Esophagus muscularis mucosa (tissue), 4 donors: ENCODE data around the gene SLC39A6. TPM values are rescaled to one million over a fixed set of nuclear protein-coding genes. Genes with fewer than 3 reads are reported as not detected.

Experiments used
- DNase-seq: peaks from one replicate; pipeline ENCODE4 v3.0.0-alpha.2; 2017; ENCODE audit errors: extremely low spot score
- H3K27ac ChIP-seq, 4 donors: fragments of 200-600 bp; sonication (generic); replicated peaks in 1 of 4; 1 replicate in 3 of 4; 2 replicates in 1 of 4; pipeline ENCODE4 v1.5.1; 2016 to 2019; ENCODE audit warnings: mild to moderate bottlenecking in 1 of 4
- H3K27me3 ChIP-seq, 4 donors: fragments of 200-600 bp; sonication (generic); one replicate each; pipeline versions ENCODE4 v1.5.1 to v1.6.0; 2016 to 2019
- H3K36me3 ChIP-seq, 4 donors: fragments of 200-600 bp; sonication (generic); one replicate each; pipeline ENCODE4 v1.5.1; 2016 to 2019
- H3K4me1 ChIP-seq, 4 donors: fragments of 200-600 bp; sonication (generic); one replicate each; pipeline ENCODE4 v1.5.1; 2016 to 2019
- H3K4me3 ChIP-seq, 4 donors: fragments of 200-600 bp; sonication (generic); 1 replicate in 2 of 4; 2 replicates in 2 of 4; pipeline ENCODE4 v1.5.1; 2016 to 2019; ENCODE audit warnings: mild to moderate bottlenecking in 4 of 4, moderate library complexity in 1 of 4
- H3K9me3 ChIP-seq, 4 donors: fragments of 200-600 bp; sonication (generic); 1 replicate in 3 of 4; 2 replicates in 1 of 4; pipeline ENCODE4 v1.5.1; 2016 to 2019
- EP300 ChIP-seq: sonication (generic); formaldehyde crosslinking; IDR thresholded peaks from one replicate; pipeline ENCODE4 v1.6.1; 2017; ENCODE audit warnings: antibody characterized with exemption
- POLR2A ChIP-seq: fragments of 450-650 bp; IDR thresholded peaks from one replicate; pipeline ENCODE4 v1.6.1; 2017; ENCODE audit warnings: antibody characterized with exemption, moderate library complexity, mild to moderate bottlenecking, low read depth
- WGBS: methylation state at CpG from one replicate; pipeline ENCODE4 v1.1.5; 2018; 5-methylcytosine and 5-hydroxymethylcytosine counted together
- intact Hi-C: fragments of 100-400 bp; cut with DNase I; formaldehyde crosslinking; loops from one replicate; pipeline ENCODE4 v1.15.1; 2023
- total RNA-seq, 4 donors: library from RNA; depleted of rRNA; stranded (reverse); fragments of >200 nt; gene quantifications; one replicate each; pipeline versions ENCODE4 v1.1.0 to v1.2.1, GENCODE V29; 2016

Gene SLC39A6
- total RNA-seq, 4 donors from 2014 or later: 26.6 to 39.1 (median 33.5) TPM

- no peaks in the 10 kb centered on the region for H3K36me3 ChIP-seq
- 88% methylated on average over 3 of the region's 3 CpGs for WGBS
- no peaks in the 10 kb centered on the region for H3K27me3 ChIP-seq
- TF ChIP-seq POLR2A (no peak), EP300 (no peak)
- peaks cover 0 to 9% (median 3%) of the 10 kb centered on the region in 4 donors for H3K4me1 ChIP-seq
- DNase-seq: no peak
- intact Hi-C loops: no loop called here
- no peak overlapping the region for H3K4me3 ChIP-seq
- no peak overlapping the region for H3K27ac ChIP-seq
- H3K9me3 ChIP-seq: no peaks in the 10 kb centered on the region
Measured at GRCh38 chr18:36058674-36059073, 70.5 kb downstream of the SLC39A6 start.

Other genes with a start within 250 kb of the SLC39A6 start
- 10 to 100 TPM; 62.9 to 86.8 (median 77.2) TPM for gene RPRD1A, start 61.8 kb downstream of the SLC39A6 start, total RNA-seq
- gene ELP2, start 559 bp upstream of the SLC39A6 start, total RNA-seq: 10 to 100 TPM; 43.4 to 63.1 (median 48.2) TPM
- gene MOCOS, start 58.2 kb upstream of the SLC39A6 start, total RNA-seq: 1 to 10 TPM in 3 of 4 donors, under 1 TPM in 1; 0.98 to 1.7 (median 1.4) TPM
- gene FHOD3, start 168.4 kb upstream of the SLC39A6 start, total RNA-seq: 10 to 100 TPM; 24.1 to 51.4 (median 33.8) TPM